GM12873 (cell line): ENCODE results near the gene ZNF697.

Experiments
- TF ChIP-seq, protein P1 (sequence below): IDR thresholded peaks from 2 replicates; pipeline ENCODE4 v1.5.1; 2012; ENCODE audit warnings: low read depth, mild to moderate bottlenecking, moderate library complexity, low read length, control low read depth; ENCODE audit not compliant: insufficient read depth; ENCODE audit errors: missing control alignments

ZNF697 gene

DNA sequence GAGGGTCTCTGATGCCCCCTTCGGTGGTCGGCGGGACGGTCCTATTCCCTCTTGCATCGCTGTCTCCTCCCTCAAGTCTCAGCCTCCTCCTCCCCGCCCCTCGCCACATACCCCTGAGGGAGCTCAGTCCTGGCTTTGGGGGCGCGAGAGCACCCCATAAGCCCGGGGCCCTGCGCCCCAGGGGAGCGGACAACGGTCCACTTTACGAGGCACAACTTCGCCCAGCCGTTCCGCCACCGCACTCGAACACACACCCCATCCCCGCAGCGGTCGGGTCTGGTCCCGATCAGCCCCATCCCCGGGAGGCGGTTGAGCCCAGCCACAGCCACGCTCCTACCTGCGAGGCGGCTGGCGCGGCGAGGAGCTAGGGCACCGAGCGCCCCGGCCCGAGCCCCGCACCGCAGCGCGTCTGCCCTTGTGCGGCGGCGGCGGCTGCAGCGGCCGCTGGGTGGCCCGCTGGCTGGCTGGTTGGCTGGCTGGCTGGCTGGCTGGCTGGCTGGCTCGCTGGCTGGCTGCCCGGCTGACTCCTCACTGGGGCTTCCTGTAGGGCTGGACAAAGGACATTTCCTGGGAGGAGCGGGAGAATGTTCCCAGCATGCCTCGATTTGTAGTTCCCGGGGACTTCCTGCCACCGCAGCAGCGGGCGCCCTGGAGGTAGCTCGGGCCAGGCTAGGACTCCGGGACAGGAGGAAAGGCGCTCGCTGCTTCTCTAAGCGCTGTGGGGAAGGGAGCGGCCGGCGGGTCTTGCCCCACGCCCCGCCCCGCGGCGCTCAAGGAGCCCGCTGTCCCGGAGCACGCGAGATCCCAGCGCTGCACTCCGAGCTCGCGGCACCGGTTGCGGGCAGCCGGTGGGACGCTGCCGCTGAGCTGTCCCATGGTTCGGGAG lies at the start of gene ZNF697:
TSS of gene ZNF697 (minus strand) at position 533 of the 886 bp plus-strand sequence. CDS start 22,166 bp downstream, outside the sequence.
- TF ChIP-seq, protein P1, sequence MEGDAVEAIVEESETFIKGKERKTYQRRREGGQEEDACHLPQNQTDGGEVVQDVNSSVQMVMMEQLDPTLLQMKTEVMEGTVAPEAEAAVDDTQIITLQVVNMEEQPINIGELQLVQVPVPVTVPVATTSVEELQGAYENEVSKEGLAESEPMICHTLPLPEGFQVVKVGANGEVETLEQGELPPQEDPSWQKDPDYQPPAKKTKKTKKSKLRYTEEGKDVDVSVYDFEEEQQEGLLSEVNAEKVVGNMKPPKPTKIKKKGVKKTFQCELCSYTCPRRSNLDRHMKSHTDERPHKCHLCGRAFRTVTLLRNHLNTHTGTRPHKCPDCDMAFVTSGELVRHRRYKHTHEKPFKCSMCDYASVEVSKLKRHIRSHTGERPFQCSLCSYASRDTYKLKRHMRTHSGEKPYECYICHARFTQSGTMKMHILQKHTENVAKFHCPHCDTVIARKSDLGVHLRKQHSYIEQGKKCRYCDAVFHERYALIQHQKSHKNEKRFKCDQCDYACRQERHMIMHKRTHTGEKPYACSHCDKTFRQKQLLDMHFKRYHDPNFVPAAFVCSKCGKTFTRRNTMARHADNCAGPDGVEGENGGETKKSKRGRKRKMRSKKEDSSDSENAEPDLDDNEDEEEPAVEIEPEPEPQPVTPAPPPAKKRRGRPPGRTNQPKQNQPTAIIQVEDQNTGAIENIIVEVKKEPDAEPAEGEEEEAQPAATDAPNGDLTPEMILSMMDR: peak; percentile 27

DNA sequence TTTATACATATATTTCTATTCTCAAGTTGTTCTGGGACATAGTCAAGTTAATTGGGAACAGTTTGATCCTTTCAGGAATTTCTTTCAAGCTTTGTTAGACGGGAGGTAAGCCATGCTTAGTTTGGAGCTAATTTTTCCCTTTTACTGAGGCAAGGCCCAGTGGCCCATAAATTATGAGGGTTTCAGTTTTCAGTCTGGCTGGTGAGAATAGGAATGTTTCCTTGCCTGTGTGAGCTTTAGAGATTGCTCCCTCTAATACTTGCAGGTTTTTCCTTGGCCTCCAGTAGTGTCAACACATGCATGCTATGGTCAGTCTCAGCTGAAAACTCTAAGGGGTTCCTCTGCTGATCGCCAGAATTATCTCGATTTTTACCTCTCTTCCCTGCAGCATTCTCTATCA lies 49.5 kb upstream of the ZNF697 start:
- TF ChIP-seq, protein P1: no peak

DNA sequence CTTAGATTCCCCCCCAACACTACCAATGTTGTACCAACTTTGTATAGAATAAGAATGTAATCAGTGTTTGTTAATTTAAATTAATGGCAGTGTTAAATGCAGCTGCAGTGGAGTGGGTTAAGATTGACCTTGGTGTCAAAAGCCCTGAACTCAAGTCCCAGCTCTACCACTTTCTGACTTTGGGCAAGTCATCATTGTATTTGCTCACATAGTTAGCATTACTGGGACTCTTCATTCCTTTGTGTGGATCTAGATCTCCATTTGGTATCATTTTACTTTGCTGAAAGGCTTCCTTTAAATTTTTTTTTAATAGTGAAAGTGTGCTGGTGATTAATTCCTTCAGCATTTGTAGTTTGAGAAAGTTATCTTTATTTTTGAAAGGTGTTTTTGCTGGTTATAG lies 41.4 kb upstream of the ZNF697 start:
- TF ChIP-seq, protein P1: no peak

DNA sequence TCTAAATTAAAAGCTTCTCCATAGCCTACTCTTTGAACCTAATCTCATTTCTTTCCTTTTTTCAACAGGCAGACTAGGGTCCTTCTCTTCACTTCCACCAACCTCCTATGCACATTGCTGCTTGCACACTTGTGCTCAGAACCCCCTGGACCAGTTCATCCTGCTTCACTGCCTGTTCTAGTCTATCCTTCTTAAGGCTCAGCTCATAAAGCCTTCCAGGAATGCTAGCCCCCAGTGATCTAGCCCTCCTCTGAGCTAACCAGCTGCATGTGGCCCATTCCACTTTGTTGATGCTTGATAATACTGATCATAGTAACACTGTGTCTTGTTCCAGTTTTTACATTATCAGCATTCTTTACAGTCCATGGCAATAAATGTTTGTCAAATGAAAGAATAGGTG lies 40.7 kb upstream of the ZNF697 start:
- TF ChIP-seq, protein P1: no peak

DNA sequence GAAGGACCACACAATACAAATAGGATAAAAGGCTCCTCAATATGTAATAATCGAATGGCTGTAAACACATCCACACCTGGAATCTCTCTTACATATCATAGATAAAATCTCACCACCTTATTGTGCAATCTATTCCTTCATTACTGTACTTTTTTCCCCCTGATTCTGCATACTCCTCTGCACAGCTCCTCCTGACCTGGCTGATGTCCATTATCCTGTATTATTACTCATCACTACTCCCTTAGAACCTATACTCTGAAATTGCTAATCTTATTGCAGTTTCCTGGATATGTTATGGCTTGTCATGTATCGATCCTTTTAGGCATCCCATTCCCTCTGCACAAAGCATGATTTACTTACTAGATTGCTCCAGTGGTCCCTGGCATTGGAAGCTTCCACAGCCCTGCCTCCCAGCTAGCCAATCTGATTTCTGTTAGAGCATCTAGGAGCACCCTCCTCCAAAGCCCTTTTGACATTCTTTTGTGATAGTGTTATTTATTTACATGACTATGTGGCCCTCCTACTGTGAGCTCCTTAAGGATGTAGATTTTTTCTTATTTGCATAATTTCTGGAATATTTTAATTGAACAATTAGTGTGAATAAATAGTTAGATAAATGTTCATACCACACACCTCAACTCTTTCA lies 39.5 kb upstream of the ZNF697 start:
- TF ChIP-seq, protein P1: no peak

DNA sequence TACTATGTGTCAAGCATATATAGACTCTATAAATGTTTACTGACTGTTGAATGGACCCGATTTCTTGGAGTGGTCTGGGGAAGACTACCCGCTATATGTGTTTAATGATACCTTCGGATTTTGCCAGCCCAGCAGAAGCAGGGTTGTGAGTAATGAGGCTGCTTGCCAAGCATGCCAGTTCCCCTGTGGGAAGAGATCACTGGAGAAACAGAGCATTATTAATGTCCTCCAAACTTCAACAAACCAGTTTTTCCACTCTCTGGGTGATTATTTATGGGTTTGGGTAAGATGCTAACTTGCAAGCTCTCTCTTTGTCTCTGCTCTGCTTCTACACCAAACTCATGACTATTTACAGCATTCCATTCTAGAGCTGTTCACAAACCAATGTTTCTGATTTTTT lies 38.6 kb upstream of the ZNF697 start:
- TF ChIP-seq, protein P1: no peak

DNA sequence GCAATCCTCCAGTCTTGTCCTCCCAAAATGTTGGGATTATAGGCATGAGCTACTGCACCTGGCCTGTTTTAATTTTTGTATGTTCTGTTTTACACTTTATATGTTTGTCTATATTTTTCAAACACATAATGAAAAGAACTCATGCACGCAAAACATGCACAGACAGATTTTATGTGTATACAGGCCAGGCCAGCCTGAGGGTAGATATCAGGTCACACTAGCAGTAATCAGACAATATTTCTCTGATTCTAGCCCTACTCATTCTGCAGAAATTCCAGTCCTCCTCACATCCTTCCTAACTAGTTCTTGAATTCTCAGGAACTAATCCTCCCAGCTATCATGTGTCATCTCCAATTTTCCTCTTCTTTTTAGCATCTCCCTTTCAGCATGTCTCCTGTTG lies 35.8 kb upstream of the ZNF697 start:
- TF ChIP-seq, protein P1: no peak
